Muscle of arm (tissue), 14 donors: ENCODE data around the gene TEX13B. TPM values are rescaled to one million over a fixed set of nuclear protein-coding genes. Genes with fewer than 3 reads are reported as not detected.
"Not testable (repeated sequence)": the region's sequence is repeated elsewhere in the genome, so short reads cannot be mapped to it uniquely, and the experiment has no call there.

Source experiments
- DNase-seq: peaks from one replicate; pipeline ENCODE4 v3.0.0-alpha.2; 2013
- long read RNA-seq, 11 donors: transcript quantifications; one replicate each; lab custom pipeline, GENCODE V29; 2026
- polyA plus RNA-seq, 12 donors: library from polyadenylated mRNA; unstranded; fragments of 120-200 nt; gene quantifications; one replicate each; pipeline ENCODE4 v1.2.1, GENCODE V29; 2013; ENCODE audit not compliant: insufficient read length in 12 of 12

TEX13B gene, protein sequence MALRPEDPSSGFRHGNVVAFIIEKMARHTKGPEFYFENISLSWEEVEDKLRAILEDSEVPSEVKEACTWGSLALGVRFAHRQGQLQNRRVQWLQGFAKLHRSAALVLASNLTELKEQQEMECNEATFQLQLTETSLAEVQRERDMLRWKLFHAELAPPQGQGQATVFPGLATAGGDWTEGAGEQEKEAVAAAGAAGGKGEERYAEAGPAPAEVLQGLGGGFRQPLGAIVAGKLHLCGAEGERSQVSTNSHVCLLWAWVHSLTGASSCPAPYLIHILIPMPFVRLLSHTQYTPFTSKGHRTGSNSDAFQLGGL
- polyA plus RNA-seq = not detected
- long read RNA-seq, donor 1 = 0 reads
- long read RNA-seq, donor 2 = 0 reads
- long read RNA-seq, donor 3 = 0 reads
- long read RNA-seq, donor 4 = 0 reads
- long read RNA-seq, donor 5 = 0 reads
- long read RNA-seq, donor 6 = 0 reads
- long read RNA-seq, donor 7 = 0 reads
- long read RNA-seq, donor 8 = 0 reads
- long read RNA-seq, donor 9 = 0 reads
- long read RNA-seq, donor 10 = 0 reads
- long read RNA-seq, donor 11 = 0 reads

DNA sequence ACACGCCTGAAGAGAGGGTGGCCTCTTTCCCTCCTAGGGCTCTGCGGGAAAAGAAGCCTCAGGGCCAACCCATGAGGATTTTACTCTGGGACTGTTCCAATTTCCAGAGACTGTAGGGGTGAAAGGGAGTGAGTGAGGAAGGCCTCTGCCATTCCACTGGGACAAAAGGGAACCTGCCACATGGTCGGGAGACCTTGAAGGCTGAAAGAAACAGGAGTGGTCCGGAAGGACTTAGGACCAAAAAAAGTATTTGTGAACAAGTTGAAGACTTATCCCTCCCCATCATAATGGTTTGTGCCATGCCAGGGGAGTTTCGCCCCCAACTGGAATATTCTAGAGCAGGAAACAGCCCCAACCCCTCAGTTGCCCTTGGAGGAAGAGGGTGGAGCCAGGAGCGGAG is at the start of gene TEX13B:
Gene TEX13B (minus strand): TSS at position 15 of the 400 bp plus-strand sequence. CDS start 243 bp downstream, outside the sequence.
- DNase-seq = no peak

DNA sequence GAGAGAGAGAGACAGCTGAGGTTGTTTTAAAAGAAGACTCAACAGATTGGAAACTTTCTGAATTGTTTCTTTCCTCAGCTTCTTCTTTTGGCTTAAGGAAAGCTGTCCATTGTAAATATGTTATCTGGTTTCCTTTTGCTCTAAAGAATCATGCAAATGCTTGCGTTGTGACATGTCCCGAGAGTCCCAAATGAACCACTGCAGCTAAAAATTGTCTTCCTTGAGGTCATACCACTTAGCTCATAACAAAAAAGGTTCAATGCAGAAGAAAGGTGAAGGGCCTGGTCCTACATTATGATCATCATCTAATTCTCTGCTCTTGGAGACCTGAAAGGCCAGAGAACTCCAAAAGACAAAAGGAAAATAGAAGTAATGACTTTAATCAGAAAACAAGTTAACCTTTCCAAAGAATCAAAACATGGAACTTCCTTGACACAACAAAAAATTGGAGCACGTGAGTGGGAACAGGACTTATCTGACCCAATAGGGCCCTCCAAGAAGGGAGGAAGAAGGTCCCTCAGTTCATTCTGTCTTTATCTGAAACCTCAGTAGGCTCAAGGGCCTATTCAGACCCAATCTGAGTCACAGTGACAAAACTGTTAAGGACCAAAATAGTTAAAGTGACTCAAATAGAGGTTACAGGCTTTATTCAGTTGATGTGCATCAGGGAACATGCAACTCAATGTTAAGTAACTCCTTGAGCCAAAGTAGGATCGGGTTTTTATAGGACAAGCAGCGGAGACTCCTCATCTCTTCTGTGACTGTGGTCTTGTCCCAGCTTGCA is 48.0 kb upstream of the TEX13B start:
- no peak for DNase-seq

DNA sequence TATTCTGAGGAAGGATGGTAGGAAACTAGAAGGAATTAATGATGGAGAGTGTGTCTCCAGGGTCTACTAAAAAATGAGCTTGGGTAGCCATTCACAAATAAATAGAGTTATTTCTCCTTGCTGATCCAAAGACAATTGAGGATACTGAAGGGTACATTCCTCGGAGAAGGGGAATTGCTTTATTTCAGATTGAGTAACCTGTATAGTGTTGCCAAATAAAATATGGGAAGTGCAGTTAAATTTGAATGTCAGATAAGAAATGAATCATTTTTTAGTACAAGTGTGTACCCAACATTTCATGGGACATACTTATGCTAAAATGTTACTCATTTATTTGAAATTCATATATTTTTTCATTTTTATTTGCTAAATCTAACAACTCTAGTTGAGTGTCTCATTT is 46.7 kb upstream of the TEX13B start:
- no peak for DNase-seq

DNA sequence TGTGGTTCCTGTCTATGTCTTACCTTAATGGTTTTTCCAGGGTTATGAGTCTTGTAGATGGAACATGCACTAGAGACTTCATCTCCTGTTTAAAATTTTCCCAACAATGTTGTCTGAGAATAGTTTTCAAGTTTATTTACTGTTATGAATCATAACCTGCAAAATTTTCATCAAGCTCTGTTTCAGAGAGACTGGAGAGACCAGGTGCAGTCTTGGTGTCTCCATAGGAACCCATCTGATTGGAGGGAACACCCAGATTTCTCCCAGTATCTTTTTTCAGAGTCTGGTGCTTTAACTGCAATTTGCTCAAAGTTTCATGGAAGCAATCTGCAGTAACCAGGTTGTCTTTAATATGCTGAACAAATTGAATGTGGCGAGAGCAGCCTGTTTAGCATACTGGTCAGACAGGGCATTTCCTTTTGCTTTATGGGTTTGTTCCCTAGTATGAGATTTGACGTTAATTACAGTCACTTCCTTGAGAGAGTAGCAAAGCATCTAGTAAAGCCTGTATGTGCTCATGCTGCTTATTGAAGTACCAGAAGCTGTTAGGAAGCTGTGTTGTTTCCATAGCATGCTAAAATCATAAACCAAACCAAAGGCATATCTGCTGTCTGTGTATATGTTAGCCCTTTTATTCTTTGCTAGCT is 43.9 kb upstream of the TEX13B start:
- no peak for DNase-seq

DNA sequence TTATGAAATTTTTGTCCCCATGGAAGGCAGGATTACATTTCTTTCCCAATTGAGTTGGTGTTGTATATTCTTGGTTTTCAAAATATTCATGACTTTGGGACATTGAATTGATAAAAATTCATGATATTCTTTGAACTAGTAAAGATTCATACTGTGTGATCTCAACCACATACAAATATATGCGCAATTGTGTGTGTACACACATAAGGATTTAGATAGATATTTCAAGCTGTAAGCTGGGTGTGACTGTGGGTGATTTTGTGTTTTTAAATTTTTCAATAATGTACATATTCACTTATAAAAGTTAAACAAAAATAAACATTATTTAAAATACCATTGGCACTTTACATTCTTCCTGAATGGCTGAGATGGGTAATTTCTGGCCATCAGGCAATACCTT is 43.2 kb upstream of the TEX13B start:
- no peak for DNase-seq

DNA sequence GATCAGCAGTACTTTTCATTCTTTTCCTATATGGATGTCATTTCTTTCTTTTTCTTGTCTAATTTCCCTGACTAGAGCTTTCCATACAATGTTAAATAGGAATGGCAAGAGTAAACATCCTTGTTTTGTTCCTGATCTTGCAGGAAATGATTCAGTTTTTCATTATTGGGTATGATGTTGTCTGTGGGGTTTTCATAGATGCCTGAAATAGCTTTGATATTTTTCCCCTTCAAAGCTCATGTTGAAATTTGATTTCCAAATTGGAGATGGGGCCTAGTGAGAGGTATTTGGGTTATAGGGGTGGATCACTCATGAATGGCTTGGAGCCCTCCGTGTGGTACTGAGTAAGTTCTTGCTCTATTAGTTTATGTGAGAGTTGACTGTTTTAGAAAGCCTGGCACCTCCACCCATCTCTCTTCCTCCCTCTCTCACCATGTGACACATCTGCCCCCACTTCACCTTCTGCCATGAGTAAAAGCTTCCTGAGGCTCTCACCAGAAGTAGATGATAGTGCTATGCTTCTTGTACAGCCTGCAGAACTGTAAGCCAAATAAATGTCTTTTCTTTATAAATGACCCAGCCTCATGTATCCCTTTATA is 40.4 kb upstream of the TEX13B start:
- no peak for DNase-seq

DNA sequence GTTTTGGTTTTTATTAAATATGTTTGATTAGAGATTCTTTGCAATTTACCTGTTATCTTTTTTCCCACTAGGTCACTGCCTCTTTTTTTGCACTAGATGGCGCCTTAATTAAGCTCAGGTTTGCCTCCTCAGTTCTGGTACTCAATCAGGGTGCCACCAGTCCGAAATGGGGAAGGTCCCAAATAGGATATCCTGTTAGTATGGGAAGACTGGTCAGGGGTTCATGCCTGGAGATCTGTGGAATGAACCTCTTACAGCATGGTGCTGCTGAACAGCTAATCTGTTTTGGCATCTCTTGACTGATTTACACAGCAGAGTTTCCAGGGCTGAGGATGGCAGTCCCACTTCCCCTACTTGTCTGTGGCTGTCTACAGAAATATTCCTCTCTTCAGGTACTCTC is 38.5 kb upstream of the TEX13B start:
- DNase-seq = no peak

DNA sequence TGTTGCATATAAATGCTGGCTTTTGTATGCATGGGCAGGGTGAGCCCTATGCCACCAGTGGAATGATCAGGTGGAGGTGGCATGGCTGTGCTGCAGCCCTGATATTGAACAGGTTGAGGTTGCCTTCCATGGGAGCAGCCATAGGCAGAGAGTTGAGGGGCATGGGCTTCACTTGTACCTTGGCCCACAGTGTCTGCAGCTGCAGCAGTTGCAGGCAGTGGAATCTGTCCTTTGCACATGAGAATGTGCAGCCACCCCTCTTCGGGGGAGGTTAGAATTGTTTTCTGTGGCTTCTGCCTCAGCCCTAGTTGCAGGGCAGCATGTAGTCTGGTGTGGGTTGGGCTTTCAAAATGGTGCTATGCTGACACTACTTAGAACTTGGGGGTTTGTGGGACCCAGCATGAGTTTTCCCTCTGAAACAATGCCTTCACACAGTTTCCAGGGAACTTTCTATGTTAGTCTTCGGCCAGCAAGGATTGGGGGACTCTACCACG is 37.3 kb upstream of the TEX13B start:
- DNase-seq = no peak

DNA sequence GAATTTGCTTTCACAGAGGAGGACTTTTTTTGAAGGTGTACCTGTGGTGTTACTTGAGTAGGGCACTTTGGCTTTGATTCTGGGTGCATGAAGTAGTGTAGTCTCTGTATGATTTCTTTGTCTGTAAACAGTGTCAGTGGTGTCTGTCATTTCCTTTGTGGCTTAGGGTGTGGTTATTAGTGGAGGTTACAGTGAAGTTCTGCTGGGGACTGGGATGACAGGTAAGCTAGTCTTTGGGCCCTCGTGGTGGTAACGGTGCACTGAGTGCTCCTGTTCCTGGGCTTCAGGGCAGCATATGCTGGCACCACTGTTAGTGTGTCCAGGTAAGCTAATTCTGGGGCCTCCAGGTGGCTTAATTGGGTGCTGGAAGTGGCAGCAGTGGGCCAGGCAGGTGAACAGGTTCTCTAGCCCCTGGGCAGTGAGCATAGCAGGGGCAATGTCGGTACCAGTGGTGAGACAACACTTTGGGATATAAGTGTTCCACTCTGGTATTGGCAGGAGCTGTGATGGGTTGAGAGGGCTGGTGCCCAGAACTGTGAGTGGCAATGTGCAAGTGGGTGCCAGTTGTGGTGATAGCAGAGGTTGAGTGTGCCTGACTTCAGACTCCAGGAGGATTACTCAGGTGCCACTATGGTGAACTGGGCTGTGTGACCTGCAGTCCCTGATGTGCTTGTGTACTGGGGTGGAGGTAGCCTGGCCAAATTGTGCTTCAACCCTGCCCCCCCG is 36.6 kb upstream of the TEX13B start:
- DNase-seq = no peak

DNA sequence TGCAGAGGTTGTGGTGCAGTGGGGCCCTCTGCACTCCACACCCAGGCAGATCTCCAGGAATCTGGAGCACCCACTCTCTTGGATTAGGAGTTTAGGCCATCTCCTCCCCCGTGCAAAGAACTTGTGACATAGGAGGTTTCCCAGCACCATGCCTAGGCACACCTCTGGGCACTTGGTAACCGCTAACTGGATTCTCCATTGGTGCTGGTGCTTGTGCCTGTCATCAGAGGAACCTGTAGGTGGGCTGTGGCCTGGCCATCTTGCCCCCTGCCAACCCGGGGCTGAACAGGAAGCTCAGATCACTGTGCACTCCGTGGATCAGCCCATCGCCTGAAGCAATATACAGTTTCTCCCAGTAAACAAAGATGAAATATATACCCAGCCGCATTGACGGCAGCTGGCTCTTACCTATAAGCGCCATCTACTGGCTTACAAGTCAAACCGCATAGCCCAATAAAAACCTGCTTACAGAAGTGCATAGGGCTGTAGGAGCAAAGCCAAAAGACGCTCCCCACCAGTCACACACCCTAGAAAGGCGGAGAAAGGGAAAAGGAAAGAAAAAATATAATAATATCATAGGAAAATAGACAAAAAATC is 19.1 kb upstream of the TEX13B start:
- no peak for DNase-seq

DNA sequence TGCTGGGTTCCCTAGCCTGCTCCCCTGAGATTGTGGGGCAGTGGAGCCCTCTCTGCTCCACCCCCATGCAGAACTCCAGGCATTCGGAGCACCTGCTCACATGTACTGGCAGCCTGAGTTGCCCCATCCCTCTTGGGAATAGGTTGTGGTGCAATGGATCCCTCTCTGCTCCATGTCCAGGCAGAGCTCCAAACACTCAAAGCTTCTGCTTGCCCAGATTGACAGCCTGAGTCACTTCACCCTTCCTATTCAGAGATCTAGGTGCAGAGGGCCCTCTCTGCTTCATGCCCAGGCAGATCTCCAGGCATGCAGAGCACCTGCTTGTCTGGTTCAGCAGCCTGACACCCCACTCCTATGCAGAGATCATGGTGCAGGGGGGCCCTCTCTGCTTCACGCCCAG is 18.6 kb upstream of the TEX13B start:
- DNase-seq = no peak

DNA sequence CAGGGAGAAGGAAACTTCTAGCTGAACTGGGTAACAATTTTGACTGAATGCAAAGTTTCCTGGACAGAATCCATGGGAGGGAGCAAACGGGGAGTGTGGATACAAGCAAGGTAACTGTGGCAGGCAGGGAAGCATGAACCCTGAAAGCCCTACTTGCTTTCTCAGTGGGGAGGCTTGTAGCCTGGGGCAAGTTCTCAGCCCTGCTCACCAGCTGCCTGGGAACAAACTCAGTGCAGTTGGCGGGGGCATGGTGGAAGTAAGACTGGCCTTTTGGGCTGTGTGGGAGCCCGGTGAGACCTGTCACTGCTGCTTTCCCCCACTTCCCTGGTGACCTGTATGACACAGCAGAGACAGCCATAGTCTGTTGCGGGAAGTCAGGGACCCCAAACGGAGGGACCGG is 14.0 kb upstream of the TEX13B start:
- DNase-seq = no peak

DNA sequence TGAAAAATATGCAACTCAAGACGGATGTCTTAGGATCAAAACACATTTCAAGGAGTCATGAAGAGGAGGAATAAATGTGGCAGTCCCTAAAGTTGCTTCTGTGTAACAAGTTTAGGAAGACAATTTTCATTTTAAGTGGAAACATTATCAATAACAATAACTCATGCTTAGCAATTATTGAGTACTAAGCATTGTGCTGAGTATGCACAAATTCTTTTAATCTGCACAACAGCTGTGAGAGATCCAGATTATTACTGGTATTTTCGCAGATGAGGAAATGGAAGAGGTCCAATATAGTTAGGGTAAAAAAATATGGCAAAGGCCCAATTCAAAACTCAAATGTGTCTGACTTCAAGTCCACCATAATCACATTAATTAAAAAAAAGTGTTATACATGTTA is 2.9 kb upstream of the TEX13B start:
- DNase-seq = no peak

DNA sequence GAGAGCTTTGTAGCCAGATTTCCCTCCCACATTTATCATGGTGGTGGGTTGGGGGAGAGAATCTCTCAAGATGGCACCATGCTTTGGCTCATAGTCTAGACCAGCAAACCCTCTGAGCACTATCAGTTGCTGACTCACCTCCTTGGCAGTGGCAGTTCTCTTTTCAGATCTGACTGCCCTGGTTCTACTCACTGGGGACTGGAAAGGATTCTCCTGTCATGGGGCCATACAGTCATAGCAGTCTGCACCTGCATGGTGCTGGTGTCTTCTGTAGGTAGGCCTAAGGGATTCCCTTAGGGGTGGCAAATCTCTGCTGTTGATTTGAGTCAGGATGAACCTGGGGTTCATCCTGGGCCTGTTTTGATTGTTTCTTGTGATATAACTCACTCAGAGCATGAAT is 2.6 kb downstream of the TEX13B start:
- no peak for DNase-seq

DNA sequence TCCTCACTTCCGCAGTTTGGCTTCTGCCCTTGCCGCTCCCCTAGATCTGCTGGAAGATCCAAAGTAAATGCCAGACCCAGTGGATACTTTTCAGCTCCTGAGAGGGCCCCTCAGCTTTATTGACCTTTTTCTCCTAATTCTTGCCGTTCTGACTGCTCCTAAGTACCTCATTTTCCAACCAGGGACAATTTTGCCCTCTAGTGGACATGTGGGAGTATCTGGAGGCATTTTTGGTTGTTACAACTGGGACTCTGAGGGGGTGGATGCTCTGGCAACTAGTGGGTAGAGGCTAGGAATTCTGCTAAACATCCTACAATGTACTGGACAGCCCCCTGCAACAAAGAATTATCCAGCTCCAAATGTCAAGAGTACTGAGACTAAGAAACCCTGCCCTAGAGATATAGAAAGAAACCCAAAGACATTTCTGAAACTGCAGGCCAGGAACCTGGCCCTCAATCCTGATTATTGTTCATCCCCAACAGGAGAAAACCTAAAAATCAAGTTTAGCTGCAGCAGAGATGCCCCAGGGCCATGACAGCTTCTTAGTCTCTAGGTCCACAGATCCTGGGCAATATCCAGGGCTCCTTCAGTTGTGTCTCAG is 3.4 kb downstream of the TEX13B start:
- DNase-seq = no peak

DNA sequence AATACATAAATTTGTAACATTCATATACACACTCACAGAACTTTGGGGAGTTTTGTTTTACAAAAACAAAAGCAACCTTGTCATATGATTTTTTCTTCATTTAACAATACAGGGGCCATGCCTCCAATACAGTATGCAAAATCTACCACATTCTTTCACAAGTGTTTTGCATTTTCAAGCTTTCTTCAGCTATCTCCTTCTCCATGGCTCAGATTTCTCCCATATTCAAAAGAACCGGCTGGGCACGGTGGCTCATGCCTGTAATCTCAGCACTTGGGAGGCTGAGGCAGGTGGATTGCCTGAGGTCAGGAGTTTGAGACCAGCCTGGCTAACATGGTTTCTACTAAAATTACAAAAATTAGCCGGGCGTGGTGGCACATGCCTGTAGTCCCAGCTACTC is 4.1 kb downstream of the TEX13B start:
- no peak for DNase-seq

DNA sequence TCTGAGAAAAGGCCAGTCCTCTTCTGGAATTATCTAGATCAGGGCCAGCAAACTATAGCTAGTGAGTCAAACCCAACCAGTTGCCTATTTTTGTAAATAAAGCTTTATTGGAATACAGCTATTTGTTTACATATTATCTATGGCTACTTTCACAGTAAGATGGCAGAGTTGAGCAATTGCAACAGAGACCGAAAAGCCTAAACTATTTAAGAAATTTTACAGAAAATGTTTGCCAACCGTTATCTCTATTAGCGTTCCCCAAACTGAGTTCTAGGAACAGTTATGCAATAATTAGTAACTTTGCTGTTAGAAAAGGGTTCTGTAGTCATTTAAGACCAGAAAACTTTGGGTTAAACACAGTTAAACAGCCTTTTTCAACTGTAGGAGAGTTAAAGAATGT is 10.5 kb downstream of the TEX13B start:
- no peak for DNase-seq

DNA sequence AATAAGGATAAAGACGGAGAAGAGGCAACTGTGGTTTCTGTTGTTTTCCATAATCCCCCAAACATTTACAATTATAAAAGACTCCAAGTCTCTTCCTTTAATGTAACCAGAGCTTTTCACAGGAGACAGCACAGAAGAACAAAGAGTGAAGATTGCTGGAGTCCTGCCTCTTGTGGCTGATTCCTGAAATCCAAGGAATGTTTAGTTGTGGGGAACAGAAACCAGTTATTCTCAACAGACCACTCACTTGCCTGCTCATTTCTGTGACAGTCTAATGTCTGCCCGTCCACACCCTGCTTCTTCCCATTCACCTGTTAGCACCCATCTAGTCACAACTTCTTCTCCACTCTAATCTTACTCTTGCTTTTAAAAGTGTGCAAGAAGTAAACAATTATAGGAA is 12.1 kb downstream of the TEX13B start:
- no peak for DNase-seq

DNA sequence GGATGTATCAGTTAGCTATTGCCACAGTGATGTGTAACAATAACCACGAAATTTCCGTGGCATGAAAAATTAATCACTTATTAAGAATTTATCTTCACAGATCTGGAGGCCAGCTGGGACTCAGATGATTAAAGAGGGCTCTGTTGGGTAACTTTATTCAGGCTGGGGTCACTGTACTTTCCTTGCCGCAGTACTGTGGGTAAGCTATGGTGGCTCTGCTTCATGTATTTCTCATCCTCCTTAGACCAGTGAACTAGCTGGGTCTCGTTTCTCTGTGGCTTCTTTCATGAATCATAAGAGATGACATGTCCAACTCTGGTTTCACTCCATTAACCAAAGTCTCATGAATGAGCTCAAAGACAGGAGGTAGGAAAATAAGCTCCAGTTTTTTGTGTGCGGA is 13.5 kb downstream of the TEX13B start:
- DNase-seq = no peak

DNA sequence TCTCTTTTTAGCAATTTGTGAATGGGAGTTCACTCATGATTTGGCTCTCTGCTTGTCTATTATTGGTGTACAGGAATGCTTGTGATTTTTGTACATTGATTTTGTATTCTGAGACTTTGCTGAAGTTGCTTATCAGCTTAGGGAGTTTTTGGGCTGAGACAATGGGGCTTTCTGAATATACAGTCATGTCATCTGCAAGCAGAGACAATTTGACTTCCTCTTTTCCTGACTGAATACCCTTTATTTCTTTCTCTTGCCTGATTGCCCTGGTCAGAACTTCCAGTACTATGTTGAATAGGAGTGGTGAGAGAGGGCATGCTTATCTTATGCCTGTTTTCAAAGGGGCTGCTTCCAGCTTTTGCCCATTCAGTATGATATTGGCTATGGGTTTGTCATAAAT is 26.8 kb downstream of the TEX13B start:
- DNase-seq = not testable (repeated sequence)
